Neutrophil (primary cell): ENCODE results near the gene FANK1.
"Not testable (repeated sequence)": the region's sequence is repeated elsewhere in the genome, so short reads cannot be mapped to it uniquely, and the experiment has no call there.

Source experiments
- H3K27ac ChIP-seq: fragments of 200-600 bp; sonication (generic); 2 replicates; pipeline ENCODE4 v1.5.1; 2016; ENCODE audit warnings: mild to moderate bottlenecking, moderate library complexity
- H3K27me3 ChIP-seq: fragments of 200-600 bp; sonication (generic); 2 replicates; pipeline ENCODE4 v1.6.0; 2016; ENCODE audit warnings: mild to moderate bottlenecking
- H3K36me3 ChIP-seq: fragments of 200-600 bp; sonication (generic); 2 replicates; pipeline ENCODE4 v1.5.1; 2017
- H3K4me1 ChIP-seq, 2 experiments: fragments of 200-600 bp in 1 of 2; sonication (generic) in 1 of 2; 1 replicate in 1 of 2; 2 replicates in 1 of 2; pipeline versions ENCODE4 v1.5.1 to v1.6.1; 2013 to 2016; ENCODE audit warnings: low read depth in 1 of 2, low read length in 1 of 2, mild to moderate bottlenecking in 1 of 2, moderate library complexity in 1 of 2; ENCODE audit not compliant: control insufficient read depth in 1 of 2, insufficient read depth in 1 of 2
- H3K4me3 ChIP-seq, 2 experiments: fragments of 200-600 bp in 1 of 2; sonication (generic) in 1 of 2; 1 replicate in 1 of 2; 2 replicates in 1 of 2; pipeline ENCODE4 v1.5.1; 2013 to 2016; ENCODE audit warnings: low read depth in 1 of 2, low read length in 1 of 2, mild to moderate bottlenecking in 1 of 2, moderate library complexity in 1 of 2
- H3K9me3 ChIP-seq: fragments of 200-600 bp; sonication (generic); 2 replicates; pipeline ENCODE4 v1.5.1; 2016
- TF ChIP-seq, protein P1 (sequence below): fragments of 200-600 bp; sonication (generic); IDR thresholded peaks from 2 replicates; pipeline ENCODE4 v1.5.1; 2016; ENCODE audit warnings: antibody characterized with exemption

The FANK1 gene

DNA sequence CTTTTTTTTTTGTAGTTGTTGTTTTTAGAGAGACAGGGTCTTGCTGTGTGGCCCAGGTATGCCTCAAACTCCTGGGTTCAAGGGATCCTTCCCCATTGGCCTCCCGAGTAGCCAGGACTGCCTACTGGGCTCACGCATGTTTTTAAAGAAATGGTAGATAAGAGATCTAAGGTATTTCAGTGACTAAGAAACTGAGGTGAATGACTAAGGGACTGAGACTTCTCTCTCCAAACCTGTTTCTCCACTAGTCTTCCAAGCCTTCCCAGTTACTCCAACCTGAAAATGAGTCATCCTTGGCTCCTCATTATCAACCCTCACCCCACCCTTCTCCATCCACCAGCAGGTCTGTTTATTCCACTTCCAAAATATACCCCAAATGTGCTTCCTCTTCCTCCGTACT is 4.6 kb downstream of the FANK1 start:
- H3K27ac ChIP-seq, H3K9me3 ChIP-seq, H3K4me1 ChIP-seq, H3K36me3 ChIP-seq, H3K4me3 ChIP-seq: not testable (repeated sequence)
- H3K27me3 ChIP-seq = peaks cover 11% of the 10 kb centered on the region

DNA sequence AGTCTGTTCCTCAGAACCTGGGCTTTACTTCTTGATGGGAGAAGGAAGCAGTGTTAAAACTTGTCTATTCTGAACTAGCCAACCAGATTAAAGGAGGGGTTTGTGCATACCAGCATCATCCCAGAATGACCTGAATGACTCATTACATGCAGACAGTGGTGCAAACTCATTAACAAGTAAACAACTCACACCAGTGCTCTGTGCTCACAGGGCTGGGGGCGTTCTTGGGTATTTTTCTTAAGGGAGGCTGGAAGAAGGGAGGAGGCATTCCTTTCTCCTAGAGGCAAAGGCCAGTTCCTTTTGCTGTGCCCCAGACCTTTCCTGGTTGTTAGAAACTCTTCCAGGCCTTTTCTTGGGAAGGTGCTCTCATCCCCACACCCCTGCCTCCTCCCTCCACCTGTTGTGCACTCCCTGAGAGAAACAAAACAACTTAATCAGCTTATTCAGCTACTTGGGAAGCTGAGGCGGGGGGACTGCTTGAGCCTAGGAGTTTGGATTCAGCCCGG is 6.8 kb downstream of the FANK1 start:
- H3K9me3 ChIP-seq, H3K36me3 ChIP-seq, H3K4me3 ChIP-seq, H3K27ac ChIP-seq, H3K4me1 ChIP-seq, H3K27me3 ChIP-seq: not testable (repeated sequence)

DNA sequence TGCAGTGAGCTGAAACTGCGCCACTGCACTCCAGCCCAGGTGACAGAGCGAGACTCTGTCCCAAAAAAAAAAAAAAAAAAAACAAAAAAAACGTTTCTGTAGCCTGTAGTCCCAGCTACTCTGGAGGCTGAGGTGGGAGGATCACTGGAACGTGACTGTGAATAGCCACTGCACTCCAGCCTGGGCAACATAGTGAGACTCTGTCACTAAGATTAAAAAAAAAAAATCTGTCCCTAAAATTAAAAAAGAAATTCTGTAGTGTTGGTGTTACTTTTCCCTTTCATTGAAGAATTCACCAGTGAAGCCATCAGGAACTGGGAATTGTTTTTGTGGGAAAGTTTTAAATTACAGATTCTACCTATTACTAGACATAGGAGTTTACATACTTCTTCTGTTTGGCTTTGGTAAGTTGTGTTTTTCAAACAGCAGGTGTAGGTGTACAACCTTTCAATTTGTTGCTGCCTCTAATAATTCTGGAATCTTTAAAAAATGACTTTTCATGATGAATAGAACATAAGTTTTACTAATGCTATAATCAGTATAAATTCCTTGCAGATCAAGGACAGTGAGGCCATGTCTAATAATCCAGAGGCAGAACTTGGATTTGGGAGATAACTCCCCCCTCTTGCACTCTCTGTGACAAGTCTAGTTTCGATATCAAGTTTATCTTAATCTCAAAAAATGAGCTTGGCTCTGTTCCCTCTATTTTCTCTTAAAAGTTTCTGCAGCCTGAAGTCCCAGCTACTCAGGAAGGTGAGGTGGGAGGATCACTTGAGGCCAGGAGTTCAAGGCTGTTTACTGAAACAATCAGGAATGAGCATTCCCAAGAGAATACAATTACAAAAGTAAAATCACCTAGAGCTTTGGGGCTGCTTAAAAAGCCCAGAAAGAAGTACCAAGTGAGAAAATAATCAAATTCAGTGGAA is 9.0 kb downstream of the FANK1 start:
- H3K27ac ChIP-seq, H3K36me3 ChIP-seq, H3K4me3 ChIP-seq, H3K4me1 ChIP-seq, H3K9me3 ChIP-seq, H3K27me3 ChIP-seq: not testable (repeated sequence)

- not testable (repeated sequence) for H3K9me3 ChIP-seq, H3K27me3 ChIP-seq, H3K36me3 ChIP-seq, H3K4me1 ChIP-seq, H3K27ac ChIP-seq, H3K4me3 ChIP-seq
Measured at GRCh38 chr10:125907598-125907997, 11.2 kb downstream of the FANK1 start.

GRCh38 chr10:125908813-125909212 is 12.4 kb downstream of the FANK1 start:
- H3K4me3 ChIP-seq, H3K27ac ChIP-seq, H3K4me1 ChIP-seq, H3K36me3 ChIP-seq, H3K9me3 ChIP-seq, H3K27me3 ChIP-seq: not testable (repeated sequence)

GRCh38 chr10:125909491-125909890 is 13.1 kb downstream of the FANK1 start:
- H3K4me1 ChIP-seq, H3K27me3 ChIP-seq: not testable (repeated sequence)

DNA sequence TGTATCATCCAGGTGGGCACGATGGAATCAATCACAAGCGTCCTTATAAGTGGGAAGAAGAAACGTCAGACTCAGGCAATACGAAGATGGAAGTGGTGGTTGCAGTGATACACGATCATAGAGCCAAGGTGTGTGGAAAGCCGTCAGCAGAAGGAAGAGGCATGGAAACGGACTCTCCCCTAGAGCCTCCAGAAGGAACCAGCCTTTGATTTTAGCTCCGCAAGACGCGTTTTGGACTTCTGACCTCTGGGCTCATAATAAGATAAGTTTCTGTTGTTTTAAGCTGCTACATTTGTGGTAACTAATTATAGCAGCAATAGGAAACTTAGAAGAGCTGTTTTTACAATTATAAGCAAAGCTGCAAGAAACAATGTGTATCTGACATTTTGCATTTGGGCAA is 14.8 kb downstream of the FANK1 start:
- TF ChIP-seq, protein P1, sequence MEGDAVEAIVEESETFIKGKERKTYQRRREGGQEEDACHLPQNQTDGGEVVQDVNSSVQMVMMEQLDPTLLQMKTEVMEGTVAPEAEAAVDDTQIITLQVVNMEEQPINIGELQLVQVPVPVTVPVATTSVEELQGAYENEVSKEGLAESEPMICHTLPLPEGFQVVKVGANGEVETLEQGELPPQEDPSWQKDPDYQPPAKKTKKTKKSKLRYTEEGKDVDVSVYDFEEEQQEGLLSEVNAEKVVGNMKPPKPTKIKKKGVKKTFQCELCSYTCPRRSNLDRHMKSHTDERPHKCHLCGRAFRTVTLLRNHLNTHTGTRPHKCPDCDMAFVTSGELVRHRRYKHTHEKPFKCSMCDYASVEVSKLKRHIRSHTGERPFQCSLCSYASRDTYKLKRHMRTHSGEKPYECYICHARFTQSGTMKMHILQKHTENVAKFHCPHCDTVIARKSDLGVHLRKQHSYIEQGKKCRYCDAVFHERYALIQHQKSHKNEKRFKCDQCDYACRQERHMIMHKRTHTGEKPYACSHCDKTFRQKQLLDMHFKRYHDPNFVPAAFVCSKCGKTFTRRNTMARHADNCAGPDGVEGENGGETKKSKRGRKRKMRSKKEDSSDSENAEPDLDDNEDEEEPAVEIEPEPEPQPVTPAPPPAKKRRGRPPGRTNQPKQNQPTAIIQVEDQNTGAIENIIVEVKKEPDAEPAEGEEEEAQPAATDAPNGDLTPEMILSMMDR = no peak
- Histone ChIP-seq H3K36me3 (no peaks in the 10 kb centered on the region), H3K9me3 (no peaks in the 10 kb centered on the region), H3K4me3 (no peak overlapping the region), H3K4me1 (no peaks in the 10 kb centered on the region), H3K27ac (no peak overlapping the region), H3K27me3 (no peaks in the 10 kb centered on the region)

More at GRCh38 chr10:125909491-125909890, 13.1 kb downstream of the FANK1 start:
- H3K4me3 ChIP-seq, H3K36me3 ChIP-seq, H3K27ac ChIP-seq, H3K9me3 ChIP-seq: not testable (repeated sequence)

- TF ChIP-seq, protein P1 = no peak
- Histone ChIP-seq H3K9me3 (no peaks in the 10 kb centered on the region), H3K27me3 (no peaks in the 10 kb centered on the region), H3K27ac (no peak overlapping the region), H3K36me3 (no peaks in the 10 kb centered on the region), H3K4me3 (no peak overlapping the region), H3K4me1 (no peaks in the 10 kb centered on the region)
Measured at GRCh38 chr10:125911990-125912389, 15.6 kb downstream of the FANK1 start.

GRCh38 chr10:125913277-125913676 is 16.9 kb downstream of the FANK1 start:
- not testable (repeated sequence) for H3K9me3 ChIP-seq, H3K27ac ChIP-seq, H3K4me3 ChIP-seq, H3K36me3 ChIP-seq, H3K4me1 ChIP-seq, H3K27me3 ChIP-seq
